ENCODE data around the gene TMEM167B.

DNA sequence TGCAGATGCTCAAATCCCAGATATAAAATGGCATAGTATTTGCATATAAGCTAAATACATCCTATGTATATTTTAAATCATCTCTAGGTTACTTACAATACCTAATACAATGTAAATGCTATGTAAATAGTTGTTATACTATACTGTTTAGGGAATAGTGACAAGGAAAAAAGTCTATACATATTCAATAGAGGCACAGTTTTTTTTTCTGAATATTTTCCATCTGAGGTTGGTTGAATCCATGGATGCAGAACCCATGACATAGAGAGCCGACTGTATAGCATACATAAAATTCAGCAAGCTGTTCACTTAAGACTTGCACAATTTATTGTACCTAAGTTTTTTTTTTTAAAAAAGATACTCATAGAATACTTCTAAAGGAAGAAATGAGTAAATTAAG is 21.3 kb upstream of the TMEM167B start:
- TF ChIP-seq, protein P1, sequence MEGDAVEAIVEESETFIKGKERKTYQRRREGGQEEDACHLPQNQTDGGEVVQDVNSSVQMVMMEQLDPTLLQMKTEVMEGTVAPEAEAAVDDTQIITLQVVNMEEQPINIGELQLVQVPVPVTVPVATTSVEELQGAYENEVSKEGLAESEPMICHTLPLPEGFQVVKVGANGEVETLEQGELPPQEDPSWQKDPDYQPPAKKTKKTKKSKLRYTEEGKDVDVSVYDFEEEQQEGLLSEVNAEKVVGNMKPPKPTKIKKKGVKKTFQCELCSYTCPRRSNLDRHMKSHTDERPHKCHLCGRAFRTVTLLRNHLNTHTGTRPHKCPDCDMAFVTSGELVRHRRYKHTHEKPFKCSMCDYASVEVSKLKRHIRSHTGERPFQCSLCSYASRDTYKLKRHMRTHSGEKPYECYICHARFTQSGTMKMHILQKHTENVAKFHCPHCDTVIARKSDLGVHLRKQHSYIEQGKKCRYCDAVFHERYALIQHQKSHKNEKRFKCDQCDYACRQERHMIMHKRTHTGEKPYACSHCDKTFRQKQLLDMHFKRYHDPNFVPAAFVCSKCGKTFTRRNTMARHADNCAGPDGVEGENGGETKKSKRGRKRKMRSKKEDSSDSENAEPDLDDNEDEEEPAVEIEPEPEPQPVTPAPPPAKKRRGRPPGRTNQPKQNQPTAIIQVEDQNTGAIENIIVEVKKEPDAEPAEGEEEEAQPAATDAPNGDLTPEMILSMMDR (IDR thresholded peaks at IDR 0.05): no peak
- no peak for TF ChIP-seq POLR2A (IDR thresholded peaks at IDR 0.05)

Data from testis (tissue), 2 donors.